Endodermal cell (in vitro differentiated cells): ENCODE results near the gene COCH. TPM values are rescaled to one million over a fixed set of nuclear protein-coding genes. Genes with fewer than 3 reads are reported as not detected.
"Not testable (repeated sequence)": the region's sequence is repeated elsewhere in the genome, so short reads cannot be mapped to it uniquely, and the experiment has no call there.

Experiments used
- DNase-seq: peaks from one replicate; pipeline ENCODE4 v3.0.0-alpha.2; 2017
- H3K27ac ChIP-seq: 2 replicates; pipeline ENCODE4 v1.5.1; 2013; ENCODE audit warnings: mild to moderate bottlenecking, low read depth, low read length, moderate library complexity
- H3K27me3 ChIP-seq: 2 replicates; pipeline ENCODE4 v1.6.1; 2013; ENCODE audit warnings: mild to moderate bottlenecking, low read length, moderate library complexity; ENCODE audit not compliant: insufficient read depth, control insufficient read depth, poor library complexity, severe bottlenecking
- H3K36me3 ChIP-seq: 2 replicates; pipeline ENCODE4 v1.7.0; 2013; ENCODE audit warnings: mild to moderate bottlenecking, low read length, moderate library complexity; ENCODE audit not compliant: control insufficient read depth, insufficient read depth
- H3K4me1 ChIP-seq: one replicate; pipeline ENCODE4 v1.7.0; 2013; ENCODE audit warnings: low read length; ENCODE audit not compliant: control insufficient read depth, insufficient read depth
- H3K4me3 ChIP-seq: 2 replicates; pipeline ENCODE4 v1.5.1; 2013; ENCODE audit warnings: mild to moderate bottlenecking, low read length, moderate library complexity
- H3K9ac ChIP-seq: 2 replicates; pipeline ENCODE4 v1.6.1; 2013; ENCODE audit warnings: mild to moderate bottlenecking, low read length, moderate library complexity; ENCODE audit not compliant: poor library complexity, severe bottlenecking; ENCODE audit errors: extremely low read depth
- H3K9me3 ChIP-seq: 2 replicates; pipeline ENCODE4 v1.6.1; 2013; ENCODE audit warnings: mild to moderate bottlenecking, low read length, moderate library complexity; ENCODE audit not compliant: control insufficient read depth
- H3K27ac Mint-ChIP-seq: 2 replicates; pipeline ENCODE4 v1.8.0; 2020; ENCODE audit warnings: mixed read lengths
- H3K27me3 Mint-ChIP-seq: 2 replicates; pipeline ENCODE4 v1.8.0; 2021; ENCODE audit warnings: mild to moderate bottlenecking, mixed read lengths; ENCODE audit not compliant: insufficient read depth
- H3K36me3 Mint-ChIP-seq: 2 replicates; pipeline ENCODE4 v1.8.0; 2020; ENCODE audit warnings: low read depth, mixed read lengths
- H3K4me1 Mint-ChIP-seq: 2 replicates; pipeline ENCODE4 v1.8.0; 2020; ENCODE audit warnings: mixed read lengths
- H3K4me3 Mint-ChIP-seq: 2 replicates; pipeline ENCODE4 v1.8.0; 2020; ENCODE audit warnings: mild to moderate bottlenecking, moderate library complexity, mixed read lengths
- H3K9me3 Mint-ChIP-seq: 2 replicates; pipeline ENCODE4 v1.8.0; 2020; ENCODE audit warnings: mild to moderate bottlenecking, mixed read lengths
- CTCF ChIP-seq: fragments of 200-600 bp; sonication (generic); conservative IDR thresholded peaks from 2 replicates; pipeline ENCODE4 v1.5.0; 2021; ENCODE audit warnings: antibody characterized with exemption, mild to moderate bottlenecking
- WGBS, 2 experiments: methylation state at CpG; one replicate each; pipeline versions ENCODE4 v1.1.5 to v1.1.7; 2013; ENCODE audit warnings: missing lambda C conversion rate in 2 of 2, mixed read lengths in 1 of 2; ENCODE audit not compliant: insufficient coverage in 1 of 2, insufficient read length in 1 of 2; 5-methylcytosine and 5-hydroxymethylcytosine counted together
- total RNA-seq, 2 donors: library from RNA; stranded (reverse); fragmentation: NEBNext Ultra II Directional in 1 of 2; extraction: Animal tissue kit (Norgen Biotek cat#: 25700) in 1 of 2; gene quantifications; 2 replicates in 1 of 2; 3 replicates in 1 of 2; pipeline ENCODE4 v1.2.1, GENCODE V29; 2021

The COCH gene
- total RNA-seq, 2 donors from 2014 or later = 59.1 to 76.2 TPM

- peaks cover 75% of the 10 kb centered on the region for H3K36me3 ChIP-seq
- no peak overlapping the region for H3K27ac Mint-ChIP-seq
- H3K27ac ChIP-seq = no peak overlapping the region
- H3K27me3 ChIP-seq = no peaks in the 10 kb centered on the region
- H3K9me3 Mint-ChIP-seq = no peaks in the 10 kb centered on the region
- H3K9me3 ChIP-seq = no peaks in the 10 kb centered on the region
- H3K4me1 Mint-ChIP-seq = no peaks in the 10 kb centered on the region
- no peaks in the 10 kb centered on the region for H3K4me1 ChIP-seq
- H3K27me3 Mint-ChIP-seq = no peaks in the 10 kb centered on the region
- H3K4me3 Mint-ChIP-seq = no peak overlapping the region
- no peak overlapping the region for H3K9ac ChIP-seq
- H3K4me3 ChIP-seq = no peak overlapping the region
- DNase-seq = no peak
- TF ChIP-seq CTCF = no peak
- H3K36me3 Mint-ChIP-seq = peaks cover 51% of the 10 kb centered on the region
Observed at GRCh38 chr14:30896435-30896834, 22.1 kb downstream of the COCH start.

DNA sequence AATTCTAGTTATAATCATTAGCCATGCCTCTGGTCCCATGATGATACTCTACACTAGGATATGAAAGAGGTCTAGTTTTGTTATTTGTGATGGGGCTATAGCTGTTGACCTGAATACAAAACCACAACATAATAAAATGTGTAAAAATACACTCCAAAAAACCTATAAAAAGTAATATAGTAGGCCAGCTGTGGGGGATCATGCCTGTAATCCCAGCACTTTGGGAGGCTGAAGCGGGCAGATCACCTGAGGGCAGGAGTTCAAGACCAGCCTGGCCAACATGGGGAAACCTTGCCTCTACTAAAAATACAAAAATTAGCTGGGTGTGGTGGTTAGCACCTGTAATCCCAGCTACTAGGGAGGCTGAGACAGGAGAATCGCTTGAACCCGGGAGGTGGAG lies 22.8 kb downstream of the COCH start:
- not testable (repeated sequence) for H3K9me3 Mint-ChIP-seq, DNase-seq, H3K9ac ChIP-seq, H3K4me1 Mint-ChIP-seq, H3K27me3 ChIP-seq, H3K27ac ChIP-seq, H3K4me3 Mint-ChIP-seq, H3K27me3 Mint-ChIP-seq, H3K27ac Mint-ChIP-seq, H3K4me3 ChIP-seq, H3K9me3 ChIP-seq, H3K4me1 ChIP-seq
- peaks cover 80% of the 10 kb centered on the region for H3K36me3 ChIP-seq
- peaks cover 55% of the 10 kb centered on the region for H3K36me3 Mint-ChIP-seq
- WGBS, 2 experiments = 61 to 83% methylated on average over 1 to 3 of the region's 3 CpGs

GRCh38 chr14:30903285-30904124 lies 29.1 kb downstream of the COCH start:
- H3K9ac ChIP-seq = no peak overlapping the region
- H3K27me3 Mint-ChIP-seq = no peaks in the 10 kb centered on the region
- H3K9me3 ChIP-seq = no peaks in the 10 kb centered on the region
- H3K27ac Mint-ChIP-seq = no peak overlapping the region
- peaks cover 42% of the 10 kb centered on the region for H3K36me3 Mint-ChIP-seq
- H3K4me1 Mint-ChIP-seq = peaks cover 3% of the 10 kb centered on the region
- no peak for TF ChIP-seq CTCF
- no peaks in the 10 kb centered on the region for H3K27me3 ChIP-seq
- H3K4me1 ChIP-seq = no peaks in the 10 kb centered on the region
- no peak for DNase-seq
- H3K9me3 Mint-ChIP-seq = no peaks in the 10 kb centered on the region
- peaks cover 93% of the 10 kb centered on the region for H3K36me3 ChIP-seq
- no peak overlapping the region for H3K27ac ChIP-seq
- no peak overlapping the region for H3K4me3 Mint-ChIP-seq
- no peak overlapping the region for H3K4me3 ChIP-seq
- 94 to 100% methylated on average over 1 to 2 of the region's 2 CpGs for WGBS, 2 experiments
